ENCODE measurements around the gene SERBP1. TPM values are rescaled to one million over a fixed set of nuclear protein-coding genes. Genes with fewer than 3 reads are reported as not detected.
"Not testable (repeated sequence)": the region's sequence is repeated elsewhere in the genome, so short reads cannot be mapped to it uniquely, and the experiment has no call there.

SERBP1 gene
- total RNA-seq, 1 donor from 2014 or later = 152 TPM

GRCh38 chr1:67414574-67414973, 15.6 kb downstream of the SERBP1 start:
- no peak for FAIRE-seq

GRCh38 chr1:67413101-67413500, 17.1 kb downstream of the SERBP1 start:
- not testable (repeated sequence) for FAIRE-seq

More at GRCh38 chr1:67414574-67414973, 15.6 kb downstream of the SERBP1 start:
- no peak for DNase-seq (ENCODE audit: low spot score in 2 of 2)

GRCh38 chr1:67408148-67408547, 22.1 kb downstream of the SERBP1 start:
- DNase-seq (ENCODE audit: low spot score in 2 of 2) (no peak), FAIRE-seq (no peak)

More at GRCh38 chr1:67413101-67413500, 17.1 kb downstream of the SERBP1 start:
- not testable (repeated sequence) for DNase-seq (ENCODE audit: low spot score in 2 of 2)

- no peak for DNase-seq (ENCODE audit: low spot score in 2 of 2)
These were observed 22.7 kb downstream of the SERBP1 start for GRCh38 chr1:67407498-67407897.

GRCh38 chr1:67405473-67406245, 24.5 kb downstream of the SERBP1 start:
- DNase-seq (ENCODE audit: low spot score in 2 of 2) = no peak
- FAIRE-seq = no peak

More at GRCh38 chr1:67407498-67407897, 22.7 kb downstream of the SERBP1 start:
- FAIRE-seq = no peak

GRCh38 chr1:67404212-67404620, 26.0 kb downstream of the SERBP1 start:
- DNase-seq (ENCODE audit: low spot score in 2 of 2) (no peak), FAIRE-seq (no peak)

GRCh38 chr1:67401443-67401842, 28.8 kb downstream of the SERBP1 start:
- DNase-seq (ENCODE audit: low spot score in 2 of 2) (no peak), FAIRE-seq (no peak)

GRCh38 chr1:67400029-67400786, 30.0 kb downstream of the SERBP1 start:
- DNase-seq (ENCODE audit: low spot score in 2 of 2); FAIRE-seq: not testable (repeated sequence)

GRCh38 chr1:67399199-67399993, 30.8 kb downstream of the SERBP1 start:
- no peak for DNase-seq (ENCODE audit: low spot score in 2 of 2)
- FAIRE-seq = no peak

- no peak for FAIRE-seq
- no peak for DNase-seq (ENCODE audit: low spot score in 2 of 2)
These were observed 35.7 kb downstream of the SERBP1 start for GRCh38 chr1:67394548-67394947.

GRCh38 chr1:67393737-67394136, 36.5 kb downstream of the SERBP1 start:
- DNase-seq (ENCODE audit: low spot score in 2 of 2) (no peak), FAIRE-seq (no peak)

- no peak for FAIRE-seq
- DNase-seq (ENCODE audit: low spot score in 2 of 2) = no peak
These were observed 37.0 kb downstream of the SERBP1 start for GRCh38 chr1:67393240-67393639.

- no peak for DNase-seq (ENCODE audit: low spot score in 2 of 2)
- no peak for FAIRE-seq
These were observed 39.9 kb downstream of the SERBP1 start for GRCh38 chr1:67390041-67390887.

GRCh38 chr1:67383999-67384638, 46.1 kb downstream of the SERBP1 start:
- no peak for FAIRE-seq
- no peak for DNase-seq (ENCODE audit: low spot score in 2 of 2)

GRCh38 chr1:67382292-67382691, 47.9 kb downstream of the SERBP1 start:
- FAIRE-seq (no peak), DNase-seq (ENCODE audit: low spot score in 2 of 2) (no peak)

- DNase-seq (ENCODE audit: low spot score in 2 of 2) (no peak), FAIRE-seq (no peak)
These were observed 49.0 kb downstream of the SERBP1 start for GRCh38 chr1:67381154-67381553.

GRCh38 chr1:67377253-67377652, 52.9 kb downstream of the SERBP1 start:
- no peak for FAIRE-seq
- no peak for DNase-seq (ENCODE audit: low spot score in 2 of 2)

GRCh38 chr1:67376381-67376780, 53.8 kb downstream of the SERBP1 start:
- FAIRE-seq (no peak), DNase-seq (ENCODE audit: low spot score in 2 of 2) (no peak)

GRCh38 chr1:67372898-67373297, 57.3 kb downstream of the SERBP1 start:
- FAIRE-seq (no peak), DNase-seq (ENCODE audit: low spot score in 2 of 2) (no peak)

Measured in frontal cortex (tissue), 4 donors.